Loucy (cell line): Measurements from ENCODE around the gene WDR83.

Experiments
- CTCF ChIP-seq: fragments of 200-600 bp; sonication (generic); conservative IDR thresholded peaks from 2 replicates; pipeline ENCODE4 v1.5.1; 2014; ENCODE audit warnings: mild to moderate bottlenecking, antibody characterized with exemption, low read length
- EZH2phosphoT487 ChIP-seq: fragments of 200-600 bp; IDR thresholded peaks from 2 replicates; pipeline ENCODE4 v1.6.1; 2018; ENCODE audit warnings: antibody characterized with exemption, mild to moderate bottlenecking, moderate library complexity, borderline replicate concordance

DNA sequence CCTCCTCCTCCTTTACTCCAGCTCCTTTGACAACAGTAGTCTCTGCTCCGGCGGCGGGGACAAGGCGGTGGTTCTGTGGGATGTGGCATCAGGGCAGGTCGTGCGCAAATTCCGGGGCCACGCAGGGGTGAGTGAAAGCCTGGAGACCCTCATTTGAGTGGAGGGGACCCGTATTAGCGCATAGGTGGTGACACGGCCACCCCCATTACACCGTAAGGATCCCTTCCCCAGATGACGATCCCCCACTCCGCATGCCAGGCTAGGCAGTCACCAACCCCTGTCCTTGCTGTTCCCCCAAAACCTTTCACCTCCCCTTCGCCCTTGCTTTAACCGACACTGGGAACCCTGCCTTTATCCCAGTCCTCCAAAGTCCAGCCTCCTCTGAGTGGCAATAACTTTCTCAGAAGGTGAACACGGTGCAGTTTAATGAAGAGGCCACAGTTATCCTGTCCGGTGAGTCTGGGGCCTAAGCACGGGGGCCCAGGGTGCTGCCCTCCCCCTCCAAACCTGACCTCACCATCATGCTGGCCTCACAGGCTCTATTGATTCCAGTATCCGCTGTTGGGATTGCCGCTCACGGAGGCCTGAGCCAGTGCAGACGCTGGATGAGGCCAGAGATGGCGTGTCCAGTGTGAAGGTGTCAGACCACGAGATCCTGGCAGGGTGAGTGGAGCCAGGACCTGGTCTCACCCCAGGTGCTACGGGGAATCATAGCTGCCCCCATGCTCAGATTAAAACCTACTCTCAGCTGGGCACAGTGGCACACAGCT is 3.7 kb downstream of the WDR83 start:
- TF ChIP-seq CTCF = no peak
- no peak for TF ChIP-seq EZH2phosphoT487
